NCI-H2196 treated with DMSO at 0.1 percent for 48 hours (cell line): ENCODE measurements around the gene TUBG2.

Source experiments
- DNase-seq: peaks from one replicate; lab custom pipeline; 2025; ENCODE audit not compliant: unreplicated experiment; lab: John Stamatoyannopoulos, UW

Gene TUBG2

GRCh38 chr17:42695500-42695899 is 36.4 kb downstream of the TUBG2 start:
- no peak for DNase-seq

GRCh38 chr17:42697108-42697811 is 38.2 kb downstream of the TUBG2 start:
- no peak for DNase-seq

GRCh38 chr17:42698736-42699414 is 39.8 kb downstream of the TUBG2 start:
- DNase-seq = no peak

- no peak for DNase-seq
Measured at GRCh38 chr17:42699415-42699740, 40.3 kb downstream of the TUBG2 start.

GRCh38 chr17:42700586-42701289 is 41.7 kb downstream of the TUBG2 start:
- DNase-seq = no peak

- DNase-seq = no peak
Measured at GRCh38 chr17:42702446-42702845, 43.4 kb downstream of the TUBG2 start.

GRCh38 chr17:42704490-42704836 is 45.4 kb downstream of the TUBG2 start:
- no peak for DNase-seq

- DNase-seq = no peak
Measured at GRCh38 chr17:42704837-42705494, 45.9 kb downstream of the TUBG2 start.

GRCh38 chr17:42706732-42707131 is 47.6 kb downstream of the TUBG2 start:
- DNase-seq = no peak

GRCh38 chr17:42708588-42708987 is 49.5 kb downstream of the TUBG2 start:
- DNase-seq = no peak

GRCh38 chr17:42709561-42709960 is 50.5 kb downstream of the TUBG2 start:
- no peak for DNase-seq
